Osteocyte (in vitro differentiated cells): ENCODE measurements around the gene GRIA1. TPM values are rescaled to one million over a fixed set of nuclear protein-coding genes. Genes with fewer than 3 reads are reported as not detected.

Source experiments
- DNase-seq: peaks from one replicate; pipeline ENCODE4 v3.0.0; 2021; ENCODE audit warnings: mixed read lengths; ENCODE audit not compliant: unreplicated experiment; ENCODE audit errors: extremely low spot score
- H3K27ac Mint-ChIP-seq: one replicate; pipeline ENCODE4 v1.8.0; 2021; ENCODE audit warnings: mild to moderate bottlenecking, mixed read lengths; ENCODE audit not compliant: unreplicated experiment
- H3K27me3 Mint-ChIP-seq: one replicate; pipeline ENCODE4 v1.8.0; 2021; ENCODE audit warnings: mixed read lengths; ENCODE audit not compliant: unreplicated experiment
- H3K36me3 Mint-ChIP-seq: one replicate; pipeline ENCODE4 v1.8.0; 2021; ENCODE audit warnings: mixed read lengths; ENCODE audit not compliant: unreplicated experiment
- H3K4me1 Mint-ChIP-seq: one replicate; pipeline ENCODE4 v1.8.0; 2021; ENCODE audit warnings: mixed read lengths; ENCODE audit not compliant: unreplicated experiment
- H3K4me3 Mint-ChIP-seq: one replicate; pipeline ENCODE4 v1.8.0; 2021; ENCODE audit warnings: mild to moderate bottlenecking, moderate library complexity, mixed read lengths; ENCODE audit not compliant: unreplicated experiment
- H3K9me3 Mint-ChIP-seq: one replicate; pipeline ENCODE4 v1.8.0; 2021; ENCODE audit warnings: mixed read lengths; ENCODE audit not compliant: unreplicated experiment
- total RNA-seq: library from RNA; stranded (reverse); gene quantifications from 2 replicates; pipeline ENCODE4 v1.2.1, GENCODE V29; 2021
- TF ChIP-seq, protein P1 (sequence below): fragments of 200-600 bp; sonication (generic); IDR thresholded peaks from 2 replicates; pipeline ENCODE4 v1.5.0; 2021; ENCODE audit warnings: antibody characterized with exemption, mild to moderate bottlenecking, moderate library complexity

GRIA1 gene
- total RNA-seq, 1 donor from 2014 or later = 48.8 TPM

DNA sequence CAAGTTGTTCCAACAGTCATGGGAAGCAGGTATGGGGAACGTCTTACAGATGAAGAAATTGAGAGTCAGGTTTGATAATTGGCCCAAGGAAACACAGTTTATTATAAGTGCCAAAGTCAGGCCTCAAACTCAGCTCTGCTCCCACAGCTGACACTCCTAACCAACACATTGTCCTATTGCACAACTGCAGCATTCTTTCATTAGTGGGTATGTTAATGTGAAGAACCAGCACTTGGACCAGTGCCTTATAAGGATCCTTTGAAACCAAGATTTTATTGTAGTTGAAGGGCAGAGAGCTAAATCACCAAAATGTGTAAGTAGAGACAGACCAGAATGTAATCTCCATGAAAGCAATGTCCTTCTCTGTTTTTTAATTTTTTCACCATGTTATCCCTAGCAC lies 56.1 kb downstream of the GRIA1 start:
- TF ChIP-seq, protein P1, sequence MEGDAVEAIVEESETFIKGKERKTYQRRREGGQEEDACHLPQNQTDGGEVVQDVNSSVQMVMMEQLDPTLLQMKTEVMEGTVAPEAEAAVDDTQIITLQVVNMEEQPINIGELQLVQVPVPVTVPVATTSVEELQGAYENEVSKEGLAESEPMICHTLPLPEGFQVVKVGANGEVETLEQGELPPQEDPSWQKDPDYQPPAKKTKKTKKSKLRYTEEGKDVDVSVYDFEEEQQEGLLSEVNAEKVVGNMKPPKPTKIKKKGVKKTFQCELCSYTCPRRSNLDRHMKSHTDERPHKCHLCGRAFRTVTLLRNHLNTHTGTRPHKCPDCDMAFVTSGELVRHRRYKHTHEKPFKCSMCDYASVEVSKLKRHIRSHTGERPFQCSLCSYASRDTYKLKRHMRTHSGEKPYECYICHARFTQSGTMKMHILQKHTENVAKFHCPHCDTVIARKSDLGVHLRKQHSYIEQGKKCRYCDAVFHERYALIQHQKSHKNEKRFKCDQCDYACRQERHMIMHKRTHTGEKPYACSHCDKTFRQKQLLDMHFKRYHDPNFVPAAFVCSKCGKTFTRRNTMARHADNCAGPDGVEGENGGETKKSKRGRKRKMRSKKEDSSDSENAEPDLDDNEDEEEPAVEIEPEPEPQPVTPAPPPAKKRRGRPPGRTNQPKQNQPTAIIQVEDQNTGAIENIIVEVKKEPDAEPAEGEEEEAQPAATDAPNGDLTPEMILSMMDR = no peak
- Mint-ChIP-seq H3K9me3 (no peaks in the 10 kb centered on the region), H3K36me3 (peaks cover 2% of the 10 kb centered on the region), H3K27ac (no peak overlapping the region), H3K4me1 (peaks cover 21% of the 10 kb centered on the region), H3K27me3 (no peaks in the 10 kb centered on the region), H3K4me3 (no peak overlapping the region)
- DNase-seq = no peak

DNA sequence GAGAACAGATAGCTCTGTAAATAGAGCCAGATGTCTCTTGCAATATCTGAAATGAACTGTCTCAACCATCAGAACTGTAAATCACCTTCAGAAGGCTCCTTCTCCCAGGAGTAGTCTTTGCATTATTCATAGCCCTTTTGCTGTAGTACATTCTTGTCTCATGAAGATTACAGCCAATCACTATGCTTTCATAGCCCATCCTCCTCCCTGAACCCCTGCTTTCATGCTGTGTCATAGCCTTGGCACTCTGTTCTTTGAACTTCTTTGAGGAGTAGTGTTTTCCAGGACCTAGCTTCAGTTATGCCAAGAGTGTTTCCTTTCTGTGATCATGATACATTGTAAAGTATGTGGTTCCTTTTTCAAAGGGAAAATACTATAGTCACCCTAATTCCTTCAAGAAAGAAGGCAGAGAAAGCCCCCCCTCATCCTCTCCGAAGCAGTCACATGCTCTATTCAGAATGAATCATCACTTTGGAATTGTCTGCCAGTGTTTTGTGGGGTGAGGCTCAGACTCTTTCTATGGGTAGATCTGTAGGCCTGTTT lies 61.1 kb downstream of the GRIA1 start:
- H3K27me3 Mint-ChIP-seq = no peaks in the 10 kb centered on the region
- no peak for DNase-seq
- H3K27ac Mint-ChIP-seq = peak overlapping the region; percentile 91
- H3K36me3 Mint-ChIP-seq = no peaks in the 10 kb centered on the region
- H3K4me3 Mint-ChIP-seq = no peak overlapping the region
- TF ChIP-seq, protein P1 = no peak
- H3K4me1 Mint-ChIP-seq = peaks cover 64% of the 10 kb centered on the region
- H3K9me3 Mint-ChIP-seq = no peaks in the 10 kb centered on the region

DNA sequence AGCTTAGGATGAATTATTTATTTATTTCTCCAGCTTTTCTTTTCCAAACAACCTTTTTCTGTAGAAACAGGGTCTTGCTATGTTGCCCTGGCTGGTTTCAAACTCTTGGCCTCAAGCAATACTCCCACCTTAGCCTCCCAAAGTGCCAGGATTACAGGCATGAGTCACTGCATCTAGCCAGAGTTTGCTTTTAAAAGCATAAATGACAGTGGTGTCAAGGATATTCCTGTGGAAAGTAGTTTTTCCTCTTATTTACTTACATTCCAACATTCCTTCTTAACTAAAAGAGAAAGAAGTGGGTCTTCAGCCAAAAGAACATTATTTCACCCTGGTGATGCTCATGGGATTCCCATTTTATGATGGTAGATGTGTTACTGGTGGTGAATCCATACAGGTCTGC lies 62.4 kb downstream of the GRIA1 start:
- no peak overlapping the region for H3K4me3 Mint-ChIP-seq
- no peaks in the 10 kb centered on the region for H3K36me3 Mint-ChIP-seq
- TF ChIP-seq, protein P1 = no peak
- H3K9me3 Mint-ChIP-seq = no peaks in the 10 kb centered on the region
- no peak for DNase-seq
- H3K27ac Mint-ChIP-seq = peak overlapping the region; percentile 91
- peaks cover 64% of the 10 kb centered on the region for H3K4me1 Mint-ChIP-seq
- H3K27me3 Mint-ChIP-seq = no peaks in the 10 kb centered on the region

DNA sequence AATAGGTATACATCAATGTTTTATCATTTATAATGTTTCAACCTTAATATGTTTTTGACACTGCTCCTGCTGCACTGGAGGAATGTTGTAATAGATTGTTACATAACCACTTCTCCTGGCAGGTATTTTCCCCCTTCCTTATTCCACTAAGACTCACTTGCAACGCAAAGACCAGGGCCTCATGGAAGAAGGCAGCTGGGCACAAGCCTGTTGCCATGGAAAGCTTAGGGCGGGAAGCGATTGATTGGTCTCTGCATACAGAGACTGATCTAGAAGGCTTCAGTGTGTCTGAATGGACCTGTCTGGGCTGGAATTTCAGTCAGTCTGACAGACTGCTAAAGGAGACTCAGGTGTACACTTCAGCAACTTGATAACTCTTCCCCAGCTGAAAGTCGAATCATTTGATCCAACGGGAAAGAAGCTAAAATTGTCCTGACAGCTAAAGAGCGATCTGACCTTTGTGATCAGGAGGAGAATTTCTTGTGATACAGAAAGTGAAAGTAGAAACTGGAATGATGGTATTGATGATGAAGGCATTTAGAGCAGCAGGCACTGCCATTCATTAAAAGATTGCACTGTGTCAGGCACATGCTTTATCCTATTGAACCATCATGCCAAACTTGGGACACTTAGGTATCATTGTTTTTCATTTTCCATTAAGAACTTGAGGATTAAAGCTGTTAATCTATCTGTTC lies 65.1 kb downstream of the GRIA1 start:
- peak overlapping the region; percentile 66 for H3K27ac Mint-ChIP-seq
- peak overlapping the region; percentile 53 for H3K4me3 Mint-ChIP-seq
- DNase-seq = no peak
- H3K27me3 Mint-ChIP-seq = no peaks in the 10 kb centered on the region
- no peaks in the 10 kb centered on the region for H3K9me3 Mint-ChIP-seq
- H3K36me3 Mint-ChIP-seq = peaks cover 2% of the 10 kb centered on the region
- TF ChIP-seq, protein P1 = no peak
- H3K4me1 Mint-ChIP-seq = peaks cover 57% of the 10 kb centered on the region

DNA sequence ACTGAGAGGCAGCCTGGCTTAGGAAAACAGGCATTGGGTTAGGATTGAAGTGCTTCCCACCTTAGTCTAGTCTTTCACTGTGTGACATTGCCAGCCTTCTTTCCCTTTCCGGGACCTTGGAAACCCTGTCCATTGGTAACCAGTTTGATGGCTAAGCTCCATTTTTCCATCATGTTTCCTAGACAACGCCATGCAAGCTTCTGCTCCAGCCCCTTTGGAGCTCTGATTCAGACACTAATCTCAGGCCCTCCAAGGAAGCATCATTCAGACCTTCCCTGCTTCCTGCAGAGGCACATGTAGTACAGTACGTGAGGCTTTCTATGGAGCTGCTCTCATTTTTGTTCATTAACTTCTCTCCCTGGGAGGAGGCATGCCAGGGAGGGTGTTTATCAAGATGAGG lies 68.5 kb downstream of the GRIA1 start:
- Mint-ChIP-seq H3K27ac (no peak overlapping the region), H3K4me1 (peaks cover 36% of the 10 kb centered on the region), H3K9me3 (no peaks in the 10 kb centered on the region), H3K36me3 (peaks cover 2% of the 10 kb centered on the region), H3K27me3 (no peaks in the 10 kb centered on the region), H3K4me3 (no peak overlapping the region)
- TF ChIP-seq, protein P1 = no peak
- DNase-seq = no peak
